GM12878 (cell line): ENCODE data around the gene CAPS. TPM values are rescaled to one million over a fixed set of nuclear protein-coding genes. Genes with fewer than 3 reads are reported as not detected.

Experiments used
- ATAC-seq: fragments of 200-7000 bp; cut with Tn5 transposase; 3 replicates; pipeline ENCODE4 v1.9.1; 2020; ENCODE audit warnings: mild to moderate bottlenecking, moderate library complexity
- BruUV-seq: library from RNA; stranded (reverse); fragments of 400-500 nt; replicated peaks from 2 replicates; lab custom pipeline; 2021; lab: Mats Ljungman, UMichigan
- CTCF ChIA-PET: fragments of 300-600 bp; sonication (Branson Sonifier 250); formaldehyde crosslinking; extraction: SDS; loops from one replicate; lab custom pipeline; 2021; ENCODE audit warnings: inconsistent platforms; lab: Yijun Ruan, JAX
- POLR2A ChIA-PET: fragments of 350-600 bp; formaldehyde crosslinking; extraction: SDS; loops from one replicate; lab custom pipeline; 2021; ENCODE audit warnings: inconsistent platforms; lab: Charles Lee
- RAD21 ChIA-PET: fragments of 300-600 bp; sonication (Branson Sonifier 250); formaldehyde crosslinking; loops from one replicate; lab custom pipeline; 2023; ENCODE audit warnings: antibody characterized with exemption; ENCODE audit not compliant: unreplicated experiment; lab: Charles Lee
- SMC1A ChIA-PET: fragments of 300-600 bp; sonication (Branson Sonifier 250); formaldehyde crosslinking; loops from one replicate; lab custom pipeline; 2023; ENCODE audit not compliant: unreplicated experiment, uncharacterized antibody; lab: Charles Lee
- DNase-seq: peaks from one replicate; pipeline ENCODE4 v3.0.0-alpha.2; 2011; ENCODE audit warnings: low read depth, low spot score
- FAIRE-seq: peaks from 3 replicates; lab custom pipeline; 2011; peaks lifted over from hg19 to GRCh38; lab: Jason Lieb, UNC
- H2AFZ ChIP-seq: 2 replicates; pipeline ENCODE4 v1.6.0; 2011; ENCODE audit warnings: low read depth, low read length, control low read depth; ENCODE audit not compliant: control insufficient read depth
- H3K27ac ChIP-seq: 2 replicates; pipeline ENCODE4 v1.5.1; 2011; ENCODE audit warnings: control low read depth; ENCODE audit not compliant: control insufficient read depth, insufficient read depth
- H3K27me3 ChIP-seq, 2 experiments: replicated peaks in 1 of 2; 2 replicates each; pipeline versions ENCODE4 v1.6.0 to v1.6.1; 2011; ENCODE audit warnings: low read length in 1 of 2; ENCODE audit not compliant: control insufficient read depth in 2 of 2, insufficient read depth in 2 of 2
- H3K36me3 ChIP-seq, 2 experiments: 2 replicates each; pipeline ENCODE4 v1.5.1; 2011; ENCODE audit warnings: low read length in 1 of 2; ENCODE audit not compliant: control insufficient read depth in 2 of 2, insufficient read depth in 2 of 2
- H3K4me1 ChIP-seq: 2 replicates; pipeline ENCODE4 v1.6.1; 2011; ENCODE audit warnings: mild to moderate bottlenecking, low read length, moderate library complexity, mixed read lengths; ENCODE audit not compliant: control insufficient read depth, insufficient read depth
- H3K4me2 ChIP-seq: 2 replicates; pipeline ENCODE4 v1.6.0; 2011; ENCODE audit warnings: control low read depth; ENCODE audit not compliant: control insufficient read depth, insufficient read depth
- H3K4me3 ChIP-seq: fragments of 200-600 bp; sonication (generic); 2 replicates; pipeline ENCODE4 v1.5.1; 2016
- H3K79me2 ChIP-seq: 2 replicates; pipeline ENCODE4 v1.6.0; 2011; ENCODE audit warnings: low read length; ENCODE audit not compliant: control insufficient read depth, insufficient read depth
- H3K9ac ChIP-seq: 2 replicates; pipeline ENCODE4 v1.8.0; 2011; ENCODE audit warnings: low read length, control low read depth, mixed read lengths; ENCODE audit not compliant: control insufficient read depth, insufficient read depth
- H3K9me3 ChIP-seq: replicated peaks from 3 replicates; pipeline ENCODE4 v1.5.1; 2011; ENCODE audit warnings: mild to moderate bottlenecking, low read length; ENCODE audit not compliant: control insufficient read depth, insufficient read depth
- H4K20me1 ChIP-seq: 2 replicates; pipeline ENCODE4 v1.6.0; 2011; ENCODE audit not compliant: control insufficient read depth, insufficient read depth
- BCL3 ChIP-seq: IDR thresholded peaks from 2 replicates; pipeline ENCODE4 v1.6.1; 2011; ENCODE audit warnings: borderline replicate concordance, low read depth, mild to moderate bottlenecking, moderate library complexity, low read length; ENCODE audit not compliant: insufficient read depth, poor library complexity, severe bottlenecking
- CTCF ChIP-seq, 3 experiments: IDR thresholded peaks in 2 of 3; conservative IDR thresholded peaks in 1 of 3; 2 replicates each; pipeline ENCODE4 v1.5.1; 2011; ENCODE audit warnings: low read depth in 3 of 3, low read length in 3 of 3, mild to moderate bottlenecking in 3 of 3, control low read depth in 2 of 3, moderate library complexity in 2 of 3, inconsistent platforms in 1 of 3, mixed read lengths in 1 of 3; ENCODE audit not compliant: control insufficient read depth in 2 of 3, insufficient read depth in 1 of 3; ENCODE audit errors: extremely low read depth in 1 of 3
- DPF2 ChIP-seq: fragments of 450-650 bp; IDR thresholded peaks from 2 replicates; pipeline ENCODE4 v1.6.1; 2017; ENCODE audit warnings: mild to moderate bottlenecking
- HDAC2 ChIP-seq: fragments of 200-600 bp; sonication (generic); IDR thresholded peaks from 2 replicates; pipeline ENCODE4 v1.6.1; 2017
- IRF3 ChIP-seq: fragments of 450-650 bp; IDR thresholded peaks from 2 replicates; pipeline ENCODE4 v1.6.1; 2014; ENCODE audit warnings: mild to moderate bottlenecking
- JUND ChIP-seq: IDR thresholded peaks from 2 replicates; pipeline ENCODE4 v1.6.1; 2012; ENCODE audit warnings: low read depth, mild to moderate bottlenecking, low read length, improper control_type of control experiment, moderate library complexity
- MTA3 ChIP-seq: IDR thresholded peaks from 2 replicates; pipeline ENCODE4 v1.6.1; 2012; ENCODE audit warnings: low read length, inconsistent platforms, borderline replicate concordance
- NR2C1 ChIP-seq: fragments of 450-650 bp; IDR thresholded peaks from 2 replicates; pipeline ENCODE4 v1.6.1; 2017; ENCODE audit warnings: antibody characterized with exemption, mild to moderate bottlenecking, moderate library complexity
- PBX3 ChIP-seq: IDR thresholded peaks from 2 replicates; pipeline ENCODE4 v1.6.1; 2011; ENCODE audit warnings: mild to moderate bottlenecking, low read depth, low read length, moderate library complexity; ENCODE audit not compliant: insufficient replicate concordance
- RAD21 ChIP-seq: IDR thresholded peaks from 2 replicates; pipeline ENCODE4 v1.6.1; 2011; ENCODE audit warnings: mild to moderate bottlenecking, low read depth, low read length, moderate library complexity; ENCODE audit not compliant: insufficient read depth
- RFX5 ChIP-seq: IDR thresholded peaks from 2 replicates; pipeline ENCODE4 v1.6.1; 2011; ENCODE audit warnings: low read depth, low read length, improper control_type of control experiment
- SRF ChIP-seq, 2 experiments: IDR thresholded peaks; 2 replicates each; pipeline ENCODE4 v1.6.1; 2011; ENCODE audit warnings: low read depth in 2 of 2, low read length in 2 of 2, mild to moderate bottlenecking in 1 of 2, moderate library complexity in 1 of 2
- STAT3 ChIP-seq: IDR thresholded peaks from 2 replicates; pipeline ENCODE4 v1.6.1; 2011; ENCODE audit warnings: low read depth, low read length, improper control_type of control experiment
- TCF7 ChIP-seq: IDR thresholded peaks from 2 replicates; pipeline ENCODE4 v1.6.1; 2014; ENCODE audit warnings: antibody characterized with exemption, borderline replicate concordance
- ZBTB11 ChIP-seq: fragments of 450-650 bp; formaldehyde crosslinking; IDR thresholded peaks from 2 replicates; pipeline ENCODE4 v1.5.0; 2022; ENCODE audit warnings: mild to moderate bottlenecking, missing genetic modification characterization
- WGBS: methylation state at CpG from one replicate; pipeline ENCODE4 v1.1.6; 2016; ENCODE audit warnings: low lambda C conversion rate; ENCODE audit not compliant: insufficient replicate concordance, insufficient coverage; ENCODE audit errors: missing lambda C conversion rate; 5-methylcytosine and 5-hydroxymethylcytosine counted together
- in situ Hi-C: fragments of 300-500 bp; cut with MboI; formaldehyde crosslinking; loops from 9 replicates; pipeline ENCODE4 v1.14.3; 2018; ENCODE audit warnings: mixed read lengths
- intact Hi-C: fragments of 100-400 bp; cut with micrococcal nuclease; formaldehyde crosslinking; loops from one replicate; pipeline ENCODE4 v1.14.2; 2022; ENCODE audit not compliant: unreplicated experiment
- polyA plus RNA-seq, 11 experiments: library from polyadenylated mRNA; depleted of rRNA in 4 of 11; unstranded in 6 of 11; stranded (reverse) in 5 of 11; fragments of >200 nt; fragmentation: Nextera tagmentation in 4 of 11; fragmentation: Illumina TruSeq in 1 of 11; extraction: Ambion mirVana in 4 of 11; extraction: Trizol in 1 of 11; gene quantifications; 1 replicate in 1 of 11; 2 replicates in 10 of 11; pipeline versions ENCODE4 v1.2.1 to v1.2.3, GENCODE V29; 2011 to 2016; ENCODE audit warnings: inconsistent platforms in 2 of 11, missing spikeins in 2 of 11, low read depth in 1 of 11
- total RNA-seq, 4 experiments: library from RNA; depleted of rRNA in 3 of 4; stranded (reverse); fragments of >200 nt in 3 of 4; fragmentation: Illumina TruSeq in 1 of 4; extraction: Trizol in 1 of 4; gene quantifications; 2 replicates each; pipeline versions ENCODE4 v1.2.1 to v1.2.3, GENCODE V29; 2013 to 2021

CAPS gene
- total and polyA plus RNA-seq, 10 of the 15 experiments (the other 5 are each of a cell fraction or from before 2014, with no cell fraction given): 0.09 to 6.9 (median 2.9) TPM

- TF ChIP-seq RAD21 (no peak), NR2C1 (no peak), SRF (IDR thresholded peaks at IDR 0.05; ENCODE audit: low read depth in 2 of 2, low read length in 2 of 2) (no peak), RFX5 (no peak), BCL3 (no peak)
- TF ChIP-seq, all 136 proteins: peak for 0
These were observed 27.6 kb downstream of the CAPS start (continued) for GRCh38 chr19:5941673-5942072.

GRCh38 chr19:5943045-5943444 lies 29.0 kb downstream of the CAPS start:
- intact Hi-C loops: no loop called here
- WGBS: 97% methylated on average over 10 of the region's 10 CpGs
- no peak for ATAC-seq
- no peak for TF ChIP-seq CTCF (IDR thresholded peaks at IDR 0.05 in 2 of 3, conservative IDR thresholded peaks at IDR 0.05 in 1 of 3; ENCODE audit: control insufficient read depth in 2 of 3, extremely low read depth in 1 of 3, insufficient read depth in 1 of 3, low read depth in 3 of 3, low read length in 3 of 3)
- no peak for TF ChIP-seq DPF2
- no peak for TF ChIP-seq MTA3
- no peak for TF ChIP-seq JUND
- no peak for TF ChIP-seq STAT3
- TF ChIP-seq ZBTB11 (CRISPR knock-in tag): no peak
- TF ChIP-seq PBX3: no peak
- TF ChIP-seq IRF3: no peak
- TF ChIP-seq TCF7: no peak
- no peak for TF ChIP-seq HDAC2

More at GRCh38 chr19:5943045-5943444, 29.0 kb downstream of the CAPS start:
- Histone ChIP-seq H3K9ac (no peak overlapping the region), H3K4me1 (no peaks in the 10 kb centered on the region), H4K20me1 (no peaks in the 10 kb centered on the region), H2AFZ (no peak overlapping the region), H3K27me3 (no peaks in the 10 kb centered on the region), H3K79me2 (peaks cover 6% of the 10 kb centered on the region; the same call in 1 of the 2 replicates), H3K36me3 (peaks cover 11 to 22% of the 10 kb centered on the region in 2 experiments; a peak in 3 of 4 replicates), H3K4me2 (no peak overlapping the region), H3K4me3 (no peak overlapping the region), H3K9me3 (no peaks in the 10 kb centered on the region), H3K27ac (no peak overlapping the region)
- BruUV-seq: no TSS peak
- RAD21 ChIA-PET: no interaction called here
- FAIRE-seq (no peak), DNase-seq (no peak)
- POLR2A ChIA-PET: no interaction called here
- in situ Hi-C loops: no loop called here
- SMC1A ChIA-PET: no interaction called here
- CTCF ChIA-PET: no interaction called here
